MCF 10A (cell line): ENCODE data around the gene ZNHIT1. TPM values are rescaled to one million over a fixed set of nuclear protein-coding genes. Genes with fewer than 3 reads are reported as not detected.

ENCODE experiments used
- BruUV-seq: library from RNA; stranded (reverse); fragments of 400-500 nt; replicated peaks from 2 replicates; lab custom pipeline; 2021; lab: Mats Ljungman, UMichigan
- CTCF ChIA-PET: fragments of 300-600 bp; sonication (Branson Sonifier 250); formaldehyde crosslinking; extraction: SDS; loops from one replicate; lab custom pipeline; 2021; ENCODE audit warnings: antibody characterized with exemption, inconsistent platforms; lab: Yijun Ruan, JAX
- POLR2A ChIA-PET: fragments of 300-600, 350-650 bp; sonication (Branson Sonifier 250); formaldehyde crosslinking; extraction: SDS; loops from one replicate; lab custom pipeline; 2020; ENCODE audit warnings: antibody characterized with exemption, inconsistent platforms; lab: Yijun Ruan, JAX
- DNase-seq: peaks from one replicate; pipeline ENCODE4 v3.0.0-alpha.2; 2018; ENCODE audit not compliant: unreplicated experiment
- H3K27ac Mint-ChIP-seq: one replicate; pipeline ENCODE4 v1.8.0; 2022; ENCODE audit warnings: mild to moderate bottlenecking, low read depth, mixed read lengths; ENCODE audit not compliant: unreplicated experiment
- H3K27me3 Mint-ChIP-seq: one replicate; pipeline ENCODE4 v1.8.0; 2022; ENCODE audit warnings: mixed read lengths; ENCODE audit not compliant: insufficient read depth, unreplicated experiment
- H3K36me3 Mint-ChIP-seq: one replicate; pipeline ENCODE4 v1.8.0; 2022; ENCODE audit warnings: mild to moderate bottlenecking, moderate library complexity, mixed read lengths; ENCODE audit not compliant: insufficient read depth, unreplicated experiment
- H3K4me1 Mint-ChIP-seq: one replicate; pipeline ENCODE4 v1.8.0; 2022; ENCODE audit warnings: mixed read lengths; ENCODE audit not compliant: insufficient read depth, unreplicated experiment
- H3K4me3 Mint-ChIP-seq: one replicate; pipeline ENCODE4 v1.8.0; 2022; ENCODE audit warnings: mild to moderate bottlenecking, moderate library complexity, mixed read lengths; ENCODE audit not compliant: unreplicated experiment
- H3K9me3 Mint-ChIP-seq: one replicate; pipeline ENCODE4 v1.8.0; 2022; ENCODE audit warnings: mixed read lengths; ENCODE audit not compliant: unreplicated experiment
- CTCF ChIP-seq: fragments of 200-600 bp; IDR thresholded peaks from one replicate; pipeline ENCODE4 v1.8.0; 2022; ENCODE audit warnings: antibody characterized with exemption, mild to moderate bottlenecking; ENCODE audit not compliant: unreplicated experiment
- intact Hi-C: fragments of 100-400 bp; cut with micrococcal nuclease; formaldehyde crosslinking; loops from 2 replicates; pipeline ENCODE4 v1.14.1; 2022
- total RNA-seq: library from RNA; stranded (reverse); gene quantifications from 2 replicates; pipeline ENCODE4 v1.2.3, GENCODE V29; 2022

Gene ZNHIT1
- total RNA-seq, 1 experiment from 2014 or later, result 63.9 TPM

- no peak for DNase-seq
- POLR2A ChIA-PET, result interaction anchor here (1.0 kb wide), 1 partner anchor 85 kb away, joined by 3 read pairs; no protein-coding TSS in a partner anchor
- Mint-ChIP-seq H3K4me3 (no peak overlapping the region), H3K9me3 (no peaks in the 10 kb centered on the region), H3K27ac (no peak overlapping the region), H3K4me1 (peaks cover 11% of the 10 kb centered on the region), H3K27me3 (no peaks in the 10 kb centered on the region), H3K36me3 (peaks cover 69% of the 10 kb centered on the region)
- CTCF ChIA-PET, result interaction anchor here (0.6 to 1.7 kb wide), 2 partner anchors 19 to 105 kb away, joined by 3 to 14 read pairs; no protein-coding TSS in a partner anchor
- TF ChIP-seq CTCF, result no peak
- intact Hi-C loops, result no loop called here
- no TSS peak for BruUV-seq
Observed at GRCh38 chr7:101211501-101211900, 6.5 kb upstream of the ZNHIT1 start.

- POLR2A ChIA-PET, result interaction anchor here (1.0 kb wide), 1 partner anchor 86 kb away, joined by 3 read pairs; no protein-coding TSS in a partner anchor
Observed at GRCh38 chr7:101212014-101212413, 6.0 kb upstream of the ZNHIT1 start.

GRCh38 chr7:101216001-101216859, 1.7 kb upstream of the ZNHIT1 start:
- peaks cover 20% of the 10 kb centered on the region for H3K4me1 Mint-ChIP-seq
- H3K27ac Mint-ChIP-seq, result peak overlapping the region; percentile 94
- no peak for DNase-seq
- no peak for TF ChIP-seq CTCF
- peak overlapping the region; percentile 99 for H3K4me3 Mint-ChIP-seq
- no TSS peak for BruUV-seq
- no peaks in the 10 kb centered on the region for H3K27me3 Mint-ChIP-seq
- H3K36me3 Mint-ChIP-seq, result peaks cover 41% of the 10 kb centered on the region
- no peaks in the 10 kb centered on the region for H3K9me3 Mint-ChIP-seq
- CTCF ChIA-PET, result interaction anchor here (0.7 to 4.5 kb wide), 9 partner anchors 16 to 73 kb away, joined by 3 to 23 read pairs (median 4); partner anchors contain the start of gene FIS1
- POLR2A ChIA-PET, result interaction anchor here (0.6 to 3.1 kb wide), 10 partner anchors 10 to 788 kb away, joined by 3 to 78 read pairs (median 4); partner anchors contain the start of genes FIS1, VGF and ZCWPW1
- intact Hi-C loops, result no loop called here

More at GRCh38 chr7:101212014-101212413, 6.0 kb upstream of the ZNHIT1 start:
- no peak for DNase-seq
- no peaks in the 10 kb centered on the region for H3K9me3 Mint-ChIP-seq
- TF ChIP-seq CTCF, result no peak
- H3K4me1 Mint-ChIP-seq, result peaks cover 12% of the 10 kb centered on the region
- peaks cover 64% of the 10 kb centered on the region for H3K36me3 Mint-ChIP-seq
- BruUV-seq, result no TSS peak
- CTCF ChIA-PET, result no interaction called here
- H3K27me3 Mint-ChIP-seq, result no peaks in the 10 kb centered on the region
- no peak overlapping the region for H3K4me3 Mint-ChIP-seq
- H3K27ac Mint-ChIP-seq, result no peak overlapping the region
- intact Hi-C loops, result no loop called here

GRCh38 chr7:101216860-101217387, 1.0 kb upstream of the ZNHIT1 start:
- Mint-ChIP-seq H3K27ac (peak overlapping the region; percentile 94), H3K4me1 (peaks cover 25% of the 10 kb centered on the region), H3K27me3 (no peaks in the 10 kb centered on the region), H3K9me3 (no peaks in the 10 kb centered on the region), H3K36me3 (peaks cover 47% of the 10 kb centered on the region), H3K4me3 (peak overlapping the region; percentile 99)
- peak; percentile 24 for DNase-seq
- POLR2A ChIA-PET, result interaction anchor here (0.6 to 3.1 kb wide), 22 partner anchors 11 to 1146 kb away, joined by 3 to 78 read pairs (median 5); partner anchors contain the start of genes FIS1, SRRT, UFSP1 and VGF
- intact Hi-C loops, result no loop called here
- peak; percentile 16 for TF ChIP-seq CTCF
- TSS peak; percentile 61 for BruUV-seq
- CTCF ChIA-PET, result interaction anchor here (0.8 to 4.5 kb wide), 11 partner anchors 11 to 73 kb away, joined by 3 to 23 read pairs (median 4); partner anchors contain the start of gene FIS1
